Lower lobe of right lung (tissue), 2 donors: ENCODE results near the gene ANO2. TPM values are rescaled to one million over a fixed set of nuclear protein-coding genes. Genes with fewer than 3 reads are reported as not detected.

Experiments used
- ATAC-seq, 2 donors: fragments of 200-7000 bp; cut with Tn5 transposase; one replicate each; pipeline ENCODE4 v1.9.1; 2020 to 2022; ENCODE audit warnings: mild to moderate bottlenecking in 2 of 2, moderate library complexity in 2 of 2
- DNase-seq: peaks from one replicate; pipeline ENCODE4 v3.0.0-alpha.2; 2020
- H3K27ac ChIP-seq: fragments of 200-600 bp; one replicate; pipeline ENCODE4 v1.8.0; 2022
- H3K27me3 ChIP-seq: fragments of 200-600 bp; one replicate; pipeline ENCODE4 v1.8.0; 2022; ENCODE audit warnings: low read depth
- H3K36me3 ChIP-seq: fragments of 200-600 bp; one replicate; pipeline ENCODE4 v1.8.0; 2022; ENCODE audit warnings: mild to moderate bottlenecking
- H3K4me1 ChIP-seq: fragments of 200-600 bp; one replicate; pipeline ENCODE4 v1.8.0; 2022
- H3K4me3 ChIP-seq: fragments of 200-600 bp; one replicate; pipeline ENCODE4 v1.8.0; 2022; ENCODE audit warnings: mild to moderate bottlenecking
- H3K9me3 ChIP-seq: fragments of 200-600 bp; one replicate; pipeline ENCODE4 v1.8.0; 2022
- CTCF ChIP-seq: fragments of 200-600 bp; IDR thresholded peaks from one replicate; pipeline ENCODE4 v1.8.0; 2022; ENCODE audit warnings: antibody characterized with exemption, mild to moderate bottlenecking
- intact Hi-C: fragments of 100-400 bp; cut with DNase I; formaldehyde crosslinking; loops from one replicate; pipeline ENCODE4 v1.11.0; 2022
- total RNA-seq: library from RNA; stranded (reverse); fragmentation: NEBNext Ultra II Directional; extraction: Animal tissue kit (Norgen Biotek cat#: 25700); gene quantifications from one replicate; pipeline ENCODE4 v1.2.1, GENCODE V29; 2021
- donor health status: DM: no; HTN: yes; CAD: no; lungs with severe emphysema.

The ANO2 gene
- total RNA-seq, 1 donor from 2014 or later = 22.2 TPM

GRCh38 chr12:5902736-5903135 is 42.3 kb downstream of the ANO2 start:
- intact Hi-C loops = no loop called here
- no peaks in the 10 kb centered on the region for H3K27me3 ChIP-seq
- no peaks in the 10 kb centered on the region for H3K9me3 ChIP-seq
- DNase-seq = no peak
- H3K4me1 ChIP-seq = no peaks in the 10 kb centered on the region
- no peak for ATAC-seq
- peaks cover 3% of the 10 kb centered on the region for H3K36me3 ChIP-seq
- TF ChIP-seq CTCF = no peak
- H3K27ac ChIP-seq = no peak overlapping the region
- no peak overlapping the region for H3K4me3 ChIP-seq

GRCh38 chr12:5901416-5901815 is 43.6 kb downstream of the ANO2 start:
- TF ChIP-seq CTCF = no peak
- intact Hi-C loops = no loop called here
- DNase-seq = no peak
- no peaks in the 10 kb centered on the region for H3K4me1 ChIP-seq
- no peaks in the 10 kb centered on the region for H3K27me3 ChIP-seq
- no peak overlapping the region for H3K27ac ChIP-seq
- H3K36me3 ChIP-seq = peaks cover 3% of the 10 kb centered on the region
- no peaks in the 10 kb centered on the region for H3K9me3 ChIP-seq
- no peak overlapping the region for H3K4me3 ChIP-seq
- ATAC-seq = no peak

GRCh38 chr12:5900533-5901205 is 44.4 kb downstream of the ANO2 start:
- Histone ChIP-seq H3K9me3 (no peaks in the 10 kb centered on the region), H3K36me3 (peaks cover 3% of the 10 kb centered on the region), H3K27me3 (no peaks in the 10 kb centered on the region), H3K27ac (no peak overlapping the region), H3K4me1 (no peaks in the 10 kb centered on the region), H3K4me3 (no peak overlapping the region)
- intact Hi-C loops = no loop called here
- DNase-seq (no peak), ATAC-seq (no peak)
- TF ChIP-seq CTCF = no peak

GRCh38 chr12:5900076-5900475 is 45.0 kb downstream of the ANO2 start:
- DNase-seq (no peak), ATAC-seq (no peak)
- TF ChIP-seq CTCF = no peak
- no peaks in the 10 kb centered on the region for H3K27me3 ChIP-seq
- H3K9me3 ChIP-seq = no peaks in the 10 kb centered on the region
- no peak overlapping the region for H3K4me3 ChIP-seq
- no peak overlapping the region for H3K27ac ChIP-seq
- H3K36me3 ChIP-seq = peaks cover 3% of the 10 kb centered on the region
- H3K4me1 ChIP-seq = no peaks in the 10 kb centered on the region
- intact Hi-C loops = no loop called here

- ATAC-seq = no peak
- no peak for DNase-seq
- no peak for TF ChIP-seq CTCF
- no peak overlapping the region for H3K27ac ChIP-seq
- no peaks in the 10 kb centered on the region for H3K27me3 ChIP-seq
- intact Hi-C loops = no loop called here
- H3K9me3 ChIP-seq = no peaks in the 10 kb centered on the region
- H3K4me1 ChIP-seq = no peaks in the 10 kb centered on the region
- H3K36me3 ChIP-seq = peaks cover 3% of the 10 kb centered on the region
- H3K4me3 ChIP-seq = no peak overlapping the region
Measured at GRCh38 chr12:5899675-5900074, 45.4 kb downstream of the ANO2 start.
